ENCODE measurements around the gene RIPK4.
"Not testable (repeated sequence)": the region's sequence is repeated elsewhere in the genome, so short reads cannot be mapped to it uniquely, and the experiment has no call there.

Gene RIPK4

GRCh38 chr21:41707231-41707959 is 59.5 kb downstream of the RIPK4 start:
- peaks cover 7 to 12% of the 10 kb centered on the region in 2 donors for H3K9me3 Mint-ChIP-seq
- no peak for ATAC-seq (replicated peaks)
- H3K27ac Mint-ChIP-seq = no peak overlapping the region
- peaks cover 43 to 60% of the 10 kb centered on the region in 2 donors for H3K27me3 Mint-ChIP-seq
- H3K4me1 Mint-ChIP-seq = no peaks in the 10 kb centered on the region
- H3K4me3 Mint-ChIP-seq = no peak overlapping the region
- DNase-seq = no peak
- H3K36me3 Mint-ChIP-seq = peaks cover 0 to 6% of the 10 kb centered on the region in 2 donors

- H3K9me3 Mint-ChIP-seq = peaks cover 7 to 12% of the 10 kb centered on the region in 2 donors
- no peak overlapping the region for H3K4me3 Mint-ChIP-seq
- peaks cover 0 to 6% of the 10 kb centered on the region in 2 donors for H3K36me3 Mint-ChIP-seq
- DNase-seq = no peak
- H3K27me3 Mint-ChIP-seq = peaks cover 42 to 54% of the 10 kb centered on the region in 2 donors
- H3K27ac Mint-ChIP-seq = no peak overlapping the region
- ATAC-seq (replicated peaks) = peak in 1 of 2 donors; percentile 12
- H3K4me1 Mint-ChIP-seq = no peaks in the 10 kb centered on the region
Measured at GRCh38 chr21:41706678-41707077, 60.2 kb downstream of the RIPK4 start.

GRCh38 chr21:41706263-41706639 is 60.6 kb downstream of the RIPK4 start:
- peaks cover 7 to 12% of the 10 kb centered on the region in 2 donors for H3K9me3 Mint-ChIP-seq
- DNase-seq (no peak), ATAC-seq (replicated peaks) (no peak)
- no peak overlapping the region for H3K27ac Mint-ChIP-seq
- H3K4me3 Mint-ChIP-seq = no peak overlapping the region
- H3K27me3 Mint-ChIP-seq = peaks cover 43 to 49% of the 10 kb centered on the region in 2 donors
- no peaks in the 10 kb centered on the region for H3K4me1 Mint-ChIP-seq
- H3K36me3 Mint-ChIP-seq = peaks cover 0 to 6% of the 10 kb centered on the region in 2 donors

- H3K4me1 Mint-ChIP-seq = no peaks in the 10 kb centered on the region
Measured at GRCh38 chr21:41705546-41706262, 61.1 kb downstream of the RIPK4 start.

GRCh38 chr21:41703857-41704501 is 62.9 kb downstream of the RIPK4 start:
- Mint-ChIP-seq H3K9me3 (peaks cover 9 to 12% of the 10 kb centered on the region in 2 donors), H3K4me1 (no peaks in the 10 kb centered on the region), H3K4me3 (no peak overlapping the region), H3K36me3 (peaks cover 0 to 6% of the 10 kb centered on the region in 2 donors), H3K27me3 (peaks cover 42 to 54% of the 10 kb centered on the region in 2 donors), H3K27ac (no peak overlapping the region)
- DNase-seq (no peak), ATAC-seq (replicated peaks) (no peak)

More at GRCh38 chr21:41705546-41706262, 61.1 kb downstream of the RIPK4 start:
- H3K9me3 Mint-ChIP-seq = peaks cover 7 to 12% of the 10 kb centered on the region in 2 donors
- peaks cover 43 to 49% of the 10 kb centered on the region in 2 donors for H3K27me3 Mint-ChIP-seq
- no peak overlapping the region for H3K27ac Mint-ChIP-seq
- H3K4me3 Mint-ChIP-seq = no peak overlapping the region
- DNase-seq (no peak), ATAC-seq (replicated peaks) (no peak)
- peaks cover 0 to 6% of the 10 kb centered on the region in 2 donors for H3K36me3 Mint-ChIP-seq

- no peak overlapping the region for H3K27ac Mint-ChIP-seq
- no peak overlapping the region for H3K4me3 Mint-ChIP-seq
- H3K9me3 Mint-ChIP-seq = peaks cover 3 to 6% of the 10 kb centered on the region in 2 donors
- no peak for DNase-seq
- H3K4me1 Mint-ChIP-seq = no peaks in the 10 kb centered on the region
- no peak for ATAC-seq (replicated peaks)
- peaks cover 24 to 42% of the 10 kb centered on the region in 2 donors for H3K27me3 Mint-ChIP-seq
- H3K36me3 Mint-ChIP-seq = no peaks in the 10 kb centered on the region
Measured at GRCh38 chr21:41701749-41702148, 65.1 kb downstream of the RIPK4 start.

- peaks cover 21 to 28% of the 10 kb centered on the region in 2 donors for H3K27me3 Mint-ChIP-seq
- no peak overlapping the region for H3K4me3 Mint-ChIP-seq
- no peak for DNase-seq
- H3K27ac Mint-ChIP-seq = no peak overlapping the region
- H3K4me1 Mint-ChIP-seq = no peaks in the 10 kb centered on the region
- H3K36me3 Mint-ChIP-seq = no peaks in the 10 kb centered on the region
- H3K9me3 Mint-ChIP-seq = peaks cover 0 to 3% of the 10 kb centered on the region in 2 donors
- ATAC-seq (replicated peaks) = no peak
Measured at GRCh38 chr21:41699311-41699710, 67.5 kb downstream of the RIPK4 start.

- no peaks in the 10 kb centered on the region for H3K36me3 Mint-ChIP-seq
- no peak overlapping the region for H3K4me3 Mint-ChIP-seq
- ATAC-seq (replicated peaks) (no peak), DNase-seq (no peak)
- peaks cover 0 to 3% of the 10 kb centered on the region in 2 donors for H3K9me3 Mint-ChIP-seq
- H3K27me3 Mint-ChIP-seq = peaks cover 27 to 33% of the 10 kb centered on the region in 2 donors
- H3K4me1 Mint-ChIP-seq = no peaks in the 10 kb centered on the region
- H3K27ac Mint-ChIP-seq = no peak overlapping the region
Measured at GRCh38 chr21:41698071-41698470, 68.8 kb downstream of the RIPK4 start.

- H3K4me1 Mint-ChIP-seq = no peaks in the 10 kb centered on the region
- no peak overlapping the region for H3K27ac Mint-ChIP-seq
- ATAC-seq (replicated peaks) = no peak
- H3K4me3 Mint-ChIP-seq = no peak overlapping the region
- no peaks in the 10 kb centered on the region for H3K36me3 Mint-ChIP-seq
- peaks cover 0 to 3% of the 10 kb centered on the region in 2 donors for H3K9me3 Mint-ChIP-seq
- peaks cover 29 to 34% of the 10 kb centered on the region in 2 donors for H3K27me3 Mint-ChIP-seq
- no peak for DNase-seq
Measured at GRCh38 chr21:41695513-41695912, 71.3 kb downstream of the RIPK4 start.

GRCh38 chr21:41694042-41694441 is 72.8 kb downstream of the RIPK4 start:
- H3K4me3 Mint-ChIP-seq; H3K4me1 Mint-ChIP-seq; H3K36me3 Mint-ChIP-seq; DNase-seq; H3K27ac Mint-ChIP-seq; ATAC-seq (replicated peaks); H3K9me3 Mint-ChIP-seq: not testable (repeated sequence)
- peaks cover 26 to 29% of the 10 kb centered on the region in 2 donors for H3K27me3 Mint-ChIP-seq

GRCh38 chr21:41692185-41692565 is 74.7 kb downstream of the RIPK4 start:
- Mint-ChIP-seq H3K4me3 (no peak overlapping the region), H3K36me3 (no peaks in the 10 kb centered on the region), H3K27me3 (peaks cover 26 to 32% of the 10 kb centered on the region in 2 donors), H3K4me1 (no peaks in the 10 kb centered on the region), H3K27ac (no peak overlapping the region), H3K9me3 (peaks cover 2 to 4% of the 10 kb centered on the region in 2 donors)
- DNase-seq (no peak), ATAC-seq (replicated peaks) (no peak)

GRCh38 chr21:41691205-41692184 is 75.4 kb downstream of the RIPK4 start:
- H3K4me3 Mint-ChIP-seq = no peak overlapping the region
- DNase-seq (no peak), ATAC-seq (replicated peaks) (no peak)
- H3K27me3 Mint-ChIP-seq = peaks cover 25 to 30% of the 10 kb centered on the region in 2 donors
- H3K27ac Mint-ChIP-seq = no peak overlapping the region
- no peaks in the 10 kb centered on the region for H3K36me3 Mint-ChIP-seq
- H3K9me3 Mint-ChIP-seq = peaks cover 2 to 4% of the 10 kb centered on the region in 2 donors
- no peaks in the 10 kb centered on the region for H3K4me1 Mint-ChIP-seq
